GM12801 (cell line): Measurements from ENCODE around the gene JPH4.

Source experiments
- CTCF ChIP-seq: IDR thresholded peaks from one replicate; pipeline ENCODE4 v1.5.1; 2011; ENCODE audit warnings: control low read depth; ENCODE audit not compliant: insufficient read length; ENCODE audit errors: extremely low read depth

JPH4 gene

GRCh38 chr14:23578560-23579310 lies at the start of gene JPH4:
JPH4 (minus strand) TSS chr14:23578790; CDS start chr14:23577453, 1,337 bp downstream.
- TF ChIP-seq CTCF = no peak

DNA sequence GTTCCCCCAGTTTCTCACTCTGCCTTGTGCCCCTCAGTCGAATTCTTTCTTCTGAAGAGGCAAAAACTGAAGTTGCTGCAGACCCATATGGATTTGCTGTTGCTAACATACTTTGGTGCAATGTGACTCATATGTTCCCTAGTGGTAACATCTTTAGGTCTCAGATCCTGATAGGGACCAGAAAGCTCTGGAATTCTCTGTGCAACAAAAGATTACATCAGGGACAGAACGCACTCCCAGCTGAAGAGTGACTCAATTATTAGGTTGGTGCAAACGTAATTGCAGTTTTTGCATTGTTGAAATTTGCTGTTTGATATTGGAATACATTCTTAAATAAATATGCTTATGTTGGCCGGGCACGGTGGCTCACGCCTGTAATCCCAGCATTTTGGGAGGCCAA lies 49.4 kb upstream of the JPH4 start:
- no peak for TF ChIP-seq CTCF

DNA sequence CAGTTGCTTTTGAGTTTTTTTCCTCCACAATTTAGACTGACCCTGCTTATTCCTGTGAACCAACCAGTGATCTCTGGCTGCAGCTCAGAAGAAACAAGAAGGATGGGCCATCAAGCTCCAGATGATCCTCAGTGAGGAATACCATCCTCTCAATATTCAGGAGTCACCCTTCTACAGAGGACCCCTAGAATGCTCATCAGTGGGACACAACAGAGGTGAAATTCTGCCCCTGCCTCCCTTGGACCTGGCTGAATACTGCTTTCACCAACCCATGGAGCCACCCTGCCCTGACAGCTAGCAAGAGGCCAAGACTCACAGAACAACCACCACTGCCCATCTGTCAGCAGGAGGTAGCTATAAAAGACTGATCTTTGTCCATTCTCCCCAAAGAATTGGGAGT lies 48.4 kb upstream of the JPH4 start:
- no peak for TF ChIP-seq CTCF

GRCh38 chr14:23624830-23625404 lies 46.3 kb upstream of the JPH4 start:
- no peak for TF ChIP-seq CTCF

DNA sequence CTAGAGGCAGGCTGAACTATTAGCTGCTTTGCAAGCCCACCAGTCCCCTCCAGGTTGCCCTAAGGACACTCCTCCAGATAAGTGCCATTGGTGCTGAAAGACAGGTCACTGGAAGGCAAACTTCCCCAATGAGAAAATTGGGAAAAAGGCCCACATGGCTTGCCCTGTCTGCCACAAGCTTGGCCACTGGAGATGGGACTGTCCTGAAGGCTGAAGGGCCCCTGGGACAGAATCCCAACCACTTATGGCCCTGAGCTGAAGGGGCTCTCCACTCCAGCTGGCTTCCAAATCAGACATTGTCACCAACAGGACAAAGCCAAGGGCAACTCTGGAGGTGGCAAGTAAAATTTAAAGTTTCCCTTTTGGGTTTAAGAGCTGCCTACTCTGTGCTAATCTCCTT lies 45.4 kb upstream of the JPH4 start:
- no peak for TF ChIP-seq CTCF

- TF ChIP-seq CTCF = no peak
Observed at GRCh38 chr14:23622990-23623389, 44.4 kb upstream of the JPH4 start.

- TF ChIP-seq CTCF = no peak
Observed at GRCh38 chr14:23621932-23622730, 43.5 kb upstream of the JPH4 start.
